Measurements from ENCODE around the gene RABGAP1L. TPM values are rescaled to one million over a fixed set of nuclear protein-coding genes. Genes with fewer than 3 reads are reported as not detected.

The RABGAP1L gene
- total RNA-seq, 4 donors from 2014 or later: 42.4 to 74.5 (median 49.1) TPM

- peaks cover 0 to 7% (median 0%) of the 10 kb centered on the region in 4 donors for H3K4me1 ChIP-seq
- DNase-seq (ENCODE audit: low spot score in 2 of 2): no peak
- no peak overlapping the region for H3K4me3 ChIP-seq
- 73 to 80% methylated on average over 4 of the region's 4 CpGs for WGBS, 2 donors
- H3K9me3 ChIP-seq: peaks cover 0 to 11% (median 0%) of the 10 kb centered on the region in 4 donors
- H3K36me3 ChIP-seq: no peaks in the 10 kb centered on the region
- H3K27ac ChIP-seq: no peak overlapping the region
- H3K27me3 ChIP-seq: no peaks in the 10 kb centered on the region
- no peak for TF ChIP-seq EP300 (IDR thresholded peaks at IDR 0.05)
- no peak for TF ChIP-seq POLR2A (IDR thresholded peaks at IDR 0.05)
- no peak for TF ChIP-seq CTCF (IDR thresholded peaks at IDR 0.05)
Measured at GRCh38 chr1:174189428-174190062, 30.2 kb downstream of the RABGAP1L start.

GRCh38 chr1:174190691-174191199 lies 31.4 kb downstream of the RABGAP1L start:
- WGBS, 2 donors: 72 to 74% methylated on average over 6 of the region's 6 CpGs
- Histone ChIP-seq H3K27ac (no peak overlapping the region), H3K9me3 (peaks cover 0 to 11% (median 0%) of the 10 kb centered on the region in 4 donors), H3K36me3 (no peaks in the 10 kb centered on the region), H3K27me3 (no peaks in the 10 kb centered on the region), H3K4me1 (peaks cover 0 to 7% (median 0%) of the 10 kb centered on the region in 4 donors), H3K4me3 (no peak overlapping the region)
- DNase-seq (ENCODE audit: low spot score in 2 of 2): no peak
- no peak for TF ChIP-seq EP300 (IDR thresholded peaks at IDR 0.05)

DNA sequence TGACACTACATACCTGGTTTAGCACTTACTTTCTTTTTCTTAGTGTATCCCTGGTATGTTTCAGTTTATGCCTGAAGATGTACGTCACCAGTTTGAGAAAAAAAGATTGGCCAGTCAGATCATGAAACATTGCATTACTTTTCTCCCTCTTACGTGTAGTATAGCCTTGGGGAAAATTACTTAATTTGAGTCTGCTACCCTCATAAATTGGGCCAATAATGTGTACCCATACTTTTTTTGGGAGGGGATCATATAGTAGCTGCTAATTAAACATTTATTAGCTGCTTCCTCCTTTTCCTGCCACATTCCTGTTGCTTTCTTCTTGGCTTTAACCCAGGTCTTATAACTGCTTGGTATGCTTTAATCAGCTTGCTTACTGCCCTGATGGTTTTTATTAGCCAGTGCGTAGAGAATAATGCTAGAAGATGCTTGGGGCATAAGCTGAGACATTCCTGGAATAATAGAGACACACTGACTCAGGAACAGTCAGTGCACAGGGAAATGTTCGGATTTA lies 32.1 kb downstream of the RABGAP1L start:
- H3K9me3 ChIP-seq: peaks cover 0 to 11% (median 0%) of the 10 kb centered on the region in 4 donors
- H3K27ac ChIP-seq: no peak overlapping the region
- no peak overlapping the region for H3K4me3 ChIP-seq
- H3K36me3 ChIP-seq: no peaks in the 10 kb centered on the region
- TF ChIP-seq CTCF (IDR thresholded peaks at IDR 0.05) (no peak), POLR2A (IDR thresholded peaks at IDR 0.05) (no peak), EP300 (IDR thresholded peaks at IDR 0.05) (no peak)
- WGBS, 2 donors: 79 to 86% methylated on average over 4 of the region's 4 CpGs
- H3K4me1 ChIP-seq: peaks cover 0 to 7% (median 0%) of the 10 kb centered on the region in 4 donors
- H3K27me3 ChIP-seq: no peaks in the 10 kb centered on the region
- no peak for DNase-seq (ENCODE audit: low spot score in 2 of 2)

DNA sequence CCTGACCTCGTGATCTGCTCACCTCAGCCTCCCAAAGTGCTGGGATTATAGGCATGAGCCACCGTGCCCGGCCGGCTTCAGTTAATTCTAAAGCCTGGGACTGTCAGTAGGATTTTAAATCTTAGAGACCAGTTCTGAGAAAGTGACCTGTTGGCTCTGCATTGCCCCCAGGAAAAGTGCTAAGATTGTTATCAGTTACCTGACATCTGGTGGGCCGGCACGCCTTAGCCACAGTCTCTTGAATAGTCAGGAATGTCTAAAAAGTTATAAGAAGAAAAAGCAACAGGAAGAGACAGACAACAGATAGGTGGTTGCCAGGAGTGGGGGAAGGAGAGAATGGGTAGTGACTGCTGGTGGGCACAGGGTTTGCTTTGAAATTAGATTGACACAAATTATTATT lies 35.1 kb downstream of the RABGAP1L start:
- DNase-seq (ENCODE audit: low spot score in 2 of 2): no peak
- H3K27ac ChIP-seq: no peak overlapping the region
- WGBS, 2 donors: 78 to 97% methylated on average over 6 of the region's 6 CpGs
- H3K4me1 ChIP-seq: peaks cover 0 to 8% (median 0%) of the 10 kb centered on the region in 4 donors
- no peak overlapping the region for H3K4me3 ChIP-seq
- H3K36me3 ChIP-seq: no peaks in the 10 kb centered on the region
- no peak for TF ChIP-seq EP300 (IDR thresholded peaks at IDR 0.05)
- no peak for TF ChIP-seq POLR2A (IDR thresholded peaks at IDR 0.05)
- no peak for TF ChIP-seq CTCF (IDR thresholded peaks at IDR 0.05)
- no peaks in the 10 kb centered on the region for H3K9me3 ChIP-seq
- H3K27me3 ChIP-seq: no peaks in the 10 kb centered on the region

GRCh38 chr1:174197088-174197487 lies 37.8 kb downstream of the RABGAP1L start:
- Histone ChIP-seq H3K36me3 (peaks cover 0 to 3% (median 0%) of the 10 kb centered on the region in 3 donors), H3K4me1 (peaks cover 0 to 13% (median 0%) of the 10 kb centered on the region in 4 donors), H3K9me3 (no peaks in the 10 kb centered on the region), H3K27me3 (no peaks in the 10 kb centered on the region), H3K27ac (no peak overlapping the region), H3K4me3 (no peak overlapping the region)
- DNase-seq (ENCODE audit: low spot score in 2 of 2): no peak
- WGBS, 2 donors: 89 to 90% methylated on average over 2 of the region's 2 CpGs
- TF ChIP-seq CTCF (IDR thresholded peaks at IDR 0.05) (no peak), EP300 (IDR thresholded peaks at IDR 0.05) (no peak), POLR2A (IDR thresholded peaks at IDR 0.05) (no peak)
